Adrenal gland (tissue), 12 donors: ENCODE measurements around the gene TIMM50. TPM values are rescaled to one million over a fixed set of nuclear protein-coding genes. Genes with fewer than 3 reads are reported as not detected.
"Not testable (repeated sequence)": the region's sequence is repeated elsewhere in the genome, so short reads cannot be mapped to it uniquely, and the experiment has no call there.

ENCODE experiments used
- DNase-seq, 7 donors: peaks; one replicate each; pipeline ENCODE4 v3.0.0-alpha.2; 2019 to 2020
- H3K27ac ChIP-seq, 5 donors: fragments of 200-600 bp; sonication (generic) in 4 of 5; 1 replicate in 3 of 5; 2 replicates in 2 of 5; pipeline versions ENCODE4 v1.5.1 to v1.8.0; 2016 to 2020; ENCODE audit warnings: mild to moderate bottlenecking in 1 of 5
- H3K27me3 ChIP-seq: fragments of 200-600 bp; 2 replicates; pipeline ENCODE4 v1.8.0; 2021
- H3K36me3 ChIP-seq, 2 donors: fragments of 200-600 bp; replicated peaks in 1 of 2; 1 replicate in 1 of 2; 2 replicates in 1 of 2; pipeline versions ENCODE4 v1.5.1 to v1.8.0; 2018 to 2022
- H3K4me1 ChIP-seq, 2 donors: fragments of 200-600 bp; replicated peaks in 1 of 2; 1 replicate in 1 of 2; 2 replicates in 1 of 2; pipeline versions ENCODE4 v1.5.1 to v1.8.0; 2018 to 2021
- H3K4me3 ChIP-seq, 4 donors: fragments of 200-600 bp; sonication (generic) in 3 of 4; one replicate each; pipeline ENCODE4 v1.5.1; 2016 to 2018
- H3K9me3 ChIP-seq, 3 donors: fragments of 200-600 bp; sonication (generic) in 1 of 3; replicated peaks in 1 of 3; 1 replicate in 2 of 3; 2 replicates in 1 of 3; pipeline versions ENCODE4 v1.5.1 to v1.8.0; 2016 to 2021
- POLR2A ChIP-seq, 2 donors: fragments of 450-650 bp; IDR thresholded peaks; one replicate each; pipeline ENCODE4 v1.6.1; 2017; ENCODE audit warnings: antibody characterized with exemption in 2 of 2, mild to moderate bottlenecking in 2 of 2, moderate library complexity in 1 of 2
- WGBS, 4 donors: extraction: QIAGEN DNeasy Blood & Tissue Kit in 2 of 4; methylation state at CpG; one replicate each; pipeline versions ENCODE4 v1.1.5 to v1.1.7; 2013 to 2017; 5-methylcytosine and 5-hydroxymethylcytosine counted together
- intact Hi-C, 2 donors: fragments of 100-400 bp; cut with DNase I; formaldehyde crosslinking; loops; one replicate each; pipeline versions ENCODE4 v1.14.1 to v1.15.0; 2022 to 2023
- polyA plus RNA-seq, 3 donors: library from polyadenylated mRNA; stranded (reverse); fragments of 200-250 nt in 2 of 3; fragments of 350-450 nt in 1 of 3; fragmentation: Illumina TruSeq in 1 of 3; extraction: RNeasy Lipid Tissue Mini Kit (QIAGEN cat#74804) in 1 of 3; gene quantifications; one replicate each; pipeline ENCODE4 v1.2.3, GENCODE V29; 2013 to 2014
- total RNA-seq, 9 donors: library from RNA; depleted of rRNA in 4 of 9; stranded (reverse); fragments of >200 nt in 4 of 9; fragments of 120-200 nt in 1 of 9; fragmentation: NEBNext Ultra II Directional in 1 of 9; extraction: Animal tissue kit (Norgen Biotek cat#: 25700) in 1 of 9; gene quantifications; one replicate each; pipeline versions ENCODE4 v1.1.0 to v1.2.4, GENCODE V29; 2013 to 2023
- TF ChIP-seq, protein P1 (sequence below), 6 experiments: fragments of 450-650 bp in 4 of 6; fragments of 200-600 bp in 2 of 6; sonication (generic) in 1 of 6; IDR thresholded peaks; 1 replicate in 5 of 6; 2 replicates in 1 of 6; pipeline versions ENCODE4 v1.5.1 to v1.8.0; 2016 to 2021; ENCODE audit warnings: antibody characterized with exemption in 6 of 6, mild to moderate bottlenecking in 2 of 6, moderate library complexity in 1 of 6
- donor health status: healthy with polysubstance abuse.
- donor health status: Bipolar disorder and iron deficiency.
- donor health status: DM: yes; HTN: yes; CAD: no.
- donor health status: DM: no; HTN: no; CAD: no.
- donor health status: DM: no; HTN: no; CAD: no.
- donor health status: DM: yes; HTN: yes; CAD: no.

The TIMM50 gene
- total and polyA plus RNA-seq, 12 donors = 52.8 to 147 (median 68.1) TPM

DNA sequence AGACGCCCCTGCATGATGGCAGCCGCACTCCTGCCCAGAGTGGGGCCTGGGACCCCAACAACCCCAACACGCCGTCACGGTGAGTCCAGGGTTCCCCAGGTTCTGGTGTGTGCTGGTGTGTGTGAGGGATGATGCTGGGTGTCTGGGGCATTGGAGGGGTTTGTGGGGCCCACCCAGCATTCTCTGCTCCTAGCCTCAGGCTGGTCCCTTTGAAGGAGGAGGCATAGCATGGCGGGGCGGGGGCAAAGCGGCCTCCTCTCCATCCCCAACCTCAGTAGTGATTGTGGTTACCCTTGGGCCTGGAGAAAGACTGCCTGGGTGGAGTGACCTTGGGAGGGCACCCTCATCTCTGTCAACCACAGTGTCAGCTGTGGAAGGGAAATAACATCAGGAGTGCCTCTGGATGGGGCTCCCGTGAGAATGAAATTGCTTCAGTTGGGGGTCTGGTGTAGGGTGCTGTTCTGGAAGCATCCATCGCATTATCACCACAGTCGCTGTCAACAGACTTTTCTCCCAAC, 7.1 kb upstream of the TIMM50 start:
- no peak for DNase-seq
- no peak for TF ChIP-seq POLR2A (IDR thresholded peaks at IDR 0.05)
- TF ChIP-seq, protein P1, sequence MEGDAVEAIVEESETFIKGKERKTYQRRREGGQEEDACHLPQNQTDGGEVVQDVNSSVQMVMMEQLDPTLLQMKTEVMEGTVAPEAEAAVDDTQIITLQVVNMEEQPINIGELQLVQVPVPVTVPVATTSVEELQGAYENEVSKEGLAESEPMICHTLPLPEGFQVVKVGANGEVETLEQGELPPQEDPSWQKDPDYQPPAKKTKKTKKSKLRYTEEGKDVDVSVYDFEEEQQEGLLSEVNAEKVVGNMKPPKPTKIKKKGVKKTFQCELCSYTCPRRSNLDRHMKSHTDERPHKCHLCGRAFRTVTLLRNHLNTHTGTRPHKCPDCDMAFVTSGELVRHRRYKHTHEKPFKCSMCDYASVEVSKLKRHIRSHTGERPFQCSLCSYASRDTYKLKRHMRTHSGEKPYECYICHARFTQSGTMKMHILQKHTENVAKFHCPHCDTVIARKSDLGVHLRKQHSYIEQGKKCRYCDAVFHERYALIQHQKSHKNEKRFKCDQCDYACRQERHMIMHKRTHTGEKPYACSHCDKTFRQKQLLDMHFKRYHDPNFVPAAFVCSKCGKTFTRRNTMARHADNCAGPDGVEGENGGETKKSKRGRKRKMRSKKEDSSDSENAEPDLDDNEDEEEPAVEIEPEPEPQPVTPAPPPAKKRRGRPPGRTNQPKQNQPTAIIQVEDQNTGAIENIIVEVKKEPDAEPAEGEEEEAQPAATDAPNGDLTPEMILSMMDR (IDR thresholded peaks at IDR 0.05) = no peak
- H3K4me1 ChIP-seq = no peaks in the 10 kb centered on the region
- WGBS, 4 donors = 80 to 86% (median 83%) methylated on average over 7 to 11 of the region's 11 CpGs
- H3K9me3 ChIP-seq = no peaks in the 10 kb centered on the region
- no peaks in the 10 kb centered on the region for H3K27me3 ChIP-seq
- no peak overlapping the region for H3K4me3 ChIP-seq
- peaks cover 0 to 82% of the 10 kb centered on the region in 2 donors for H3K36me3 ChIP-seq
- H3K27ac ChIP-seq = no peak overlapping the region
- intact Hi-C loops = loop anchor here (5.0 to 10.0 kb wide), 2 partner anchors 59 to 61 kb away; partner anchors contain the start of gene EID2B (in 2 of the 2)

DNA sequence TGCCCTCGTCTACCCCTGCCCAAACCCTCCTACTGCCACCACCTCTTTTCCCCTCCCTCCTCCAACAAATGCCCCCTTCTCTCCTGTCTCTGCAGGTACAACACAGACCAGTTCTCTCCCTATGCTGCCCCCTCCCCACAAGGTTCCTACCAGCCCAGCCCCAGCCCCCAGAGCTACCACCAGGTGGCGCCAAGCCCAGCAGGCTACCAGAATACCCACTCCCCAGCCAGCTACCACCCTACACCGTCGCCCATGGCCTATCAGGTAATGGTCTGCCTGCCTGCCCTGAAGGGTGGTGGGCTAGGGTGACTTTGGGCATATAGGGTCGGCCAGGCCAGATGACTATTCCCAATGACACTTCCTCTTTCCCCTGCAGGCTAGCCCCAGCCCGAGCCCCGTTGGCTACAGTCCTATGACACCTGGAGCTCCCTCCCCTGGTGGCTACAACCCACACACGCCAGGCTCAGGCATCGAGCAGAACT, 6.5 kb upstream of the TIMM50 start:
- H3K9me3 ChIP-seq = no peaks in the 10 kb centered on the region
- intact Hi-C loops = loop anchor here (5.0 to 10.0 kb wide), 2 partner anchors 58 to 61 kb away; partner anchors contain the start of gene EID2B (in 2 of the 2)
- 43 to 56% (median 49%) methylated on average over 4 to 9 of the region's 9 CpGs for WGBS, 4 donors
- H3K4me1 ChIP-seq = no peaks in the 10 kb centered on the region
- H3K27me3 ChIP-seq = no peaks in the 10 kb centered on the region
- H3K4me3 ChIP-seq = no peak overlapping the region
- peaks cover 0 to 76% of the 10 kb centered on the region in 2 donors for H3K36me3 ChIP-seq
- DNase-seq = peak; percentile 40 to 76 (median 59)
- H3K27ac ChIP-seq = no peak overlapping the region
- TF ChIP-seq, protein P1 (IDR thresholded peaks at IDR 0.05) = peak; percentile 57 to 82 (median 66)
- no peak for TF ChIP-seq POLR2A (IDR thresholded peaks at IDR 0.05)

DNA sequence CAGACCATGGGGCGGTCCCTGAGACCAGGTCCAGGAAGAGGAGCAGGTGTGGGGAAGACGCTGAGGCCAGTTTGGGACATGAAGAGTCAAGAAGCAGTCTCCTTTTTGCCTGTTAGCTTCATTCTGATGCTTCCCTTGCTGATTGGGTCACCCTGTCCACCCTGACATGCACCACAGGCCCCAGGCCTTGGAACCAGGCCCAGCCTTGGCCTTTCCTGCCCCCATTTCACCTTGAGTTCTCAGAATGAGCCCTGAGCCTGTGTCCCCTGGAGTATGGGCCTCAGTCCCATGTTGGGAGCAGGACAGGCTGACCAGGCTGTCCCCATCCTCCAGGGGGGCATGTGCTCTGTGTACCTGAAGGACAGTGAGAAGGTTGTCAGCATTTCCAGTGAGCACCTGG, 4.9 kb upstream of the TIMM50 start:
- intact Hi-C loops = loop anchor here in 1 of 2 donors (10.0 kb wide), 1 partner anchor 59 kb away; the partner anchor contains the start of gene EID2B
- peaks cover 0 to 60% of the 10 kb centered on the region in 2 donors for H3K36me3 ChIP-seq
- no peak for TF ChIP-seq POLR2A (IDR thresholded peaks at IDR 0.05)
- TF ChIP-seq, protein P1 (IDR thresholded peaks at IDR 0.05) = no peak
- H3K27me3 ChIP-seq = no peaks in the 10 kb centered on the region
- DNase-seq = no peak
- no peaks in the 10 kb centered on the region for H3K9me3 ChIP-seq
- WGBS, 4 donors = 96 to 100% (median 98%) methylated on average over 1 to 2 of the region's 2 CpGs
- H3K4me1 ChIP-seq = peaks cover 0 to 7% of the 10 kb centered on the region in 2 donors
- no peak overlapping the region for H3K4me3 ChIP-seq
- no peak overlapping the region for H3K27ac ChIP-seq

DNA sequence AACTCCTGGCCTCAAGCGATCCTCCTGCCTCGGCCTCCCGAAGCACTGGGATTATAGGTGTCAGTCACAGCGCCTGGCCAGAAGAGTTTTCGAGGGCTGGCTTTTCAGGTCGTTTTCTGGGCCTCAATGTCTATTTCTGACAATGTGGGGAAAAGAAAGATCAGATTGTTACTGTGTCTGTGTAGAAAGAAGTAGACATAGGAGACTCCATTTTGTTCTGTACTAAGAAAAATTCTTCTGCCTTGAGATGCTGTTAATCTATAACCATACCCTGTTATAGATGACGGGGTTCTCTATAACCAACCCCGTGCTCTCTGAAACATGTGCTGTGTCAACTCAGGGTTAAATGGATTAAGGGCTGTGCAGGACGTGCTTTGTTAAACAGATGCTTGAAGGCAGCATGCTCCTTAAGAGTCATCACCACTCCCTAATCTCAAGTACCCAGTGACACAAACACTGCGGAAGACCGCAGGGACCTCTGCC, 1.3 kb upstream of the TIMM50 start:
- H3K27me3 ChIP-seq, DNase-seq, H3K9me3 ChIP-seq, H3K4me3 ChIP-seq: not testable (repeated sequence)
- WGBS, 4 donors = 77 to 85% (median 83%) methylated on average over 11 of the region's 11 CpGs
- peak overlapping the region in 1 of 5 donors; percentile 85 for H3K27ac ChIP-seq
- intact Hi-C loops = loop anchor here in 1 of 2 donors (10.0 kb wide), 1 partner anchor 55 kb away; the partner anchor contains the start of gene EID2B
- peaks cover 8 to 18% of the 10 kb centered on the region in 2 donors for H3K4me1 ChIP-seq
- H3K36me3 ChIP-seq = peaks cover 0 to 24% of the 10 kb centered on the region in 2 donors
